Prostate gland (tissue), 2 donors: Measurements from ENCODE around the gene ZNF780A.

Experiments used
- CTCF ChIP-seq, 4 experiments: fragments of 200-600 bp in 2 of 4; fragments of 450-650 bp in 2 of 4; sonication (generic) in 2 of 4; IDR thresholded peaks; 1 replicate in 3 of 4; 2 replicates in 1 of 4; pipeline ENCODE4 v1.5.1; 2016 to 2019; ENCODE audit warnings: antibody characterized with exemption in 4 of 4, mild to moderate bottlenecking in 2 of 4, moderate library complexity in 2 of 4
- POLR2A ChIP-seq: fragments of 450-650 bp; IDR thresholded peaks from one replicate; pipeline ENCODE4 v1.6.1; 2016; ENCODE audit warnings: antibody characterized with exemption, mild to moderate bottlenecking
- POLR2AphosphoS5 ChIP-seq: sonication (generic); formaldehyde crosslinking; IDR thresholded peaks from one replicate; pipeline ENCODE4 v1.6.1; 2017; ENCODE audit warnings: antibody characterized with exemption

GRCh38 chr19:40053491-40053890, 37.3 kb downstream of the ZNF780A start:
- no peak for TF ChIP-seq CTCF (IDR thresholded peaks at IDR 0.05)
- no peak for TF ChIP-seq POLR2A
- TF ChIP-seq POLR2AphosphoS5 = no peak
